Measurements from ENCODE around the gene ATP8A2. TPM values are rescaled to one million over a fixed set of nuclear protein-coding genes. Genes with fewer than 3 reads are reported as not detected.
A peak's percentile ranks its signal among the peaks of the same experiment; 100 is the strongest.

Gene ATP8A2
- total and polyA plus RNA-seq, 9 of the 15 experiments (the other 6 are each of a cell fraction or from before 2014, with no cell fraction given) = under 0.01 to 0.33 (median 0.06) TPM; not detected in 4

GRCh38 chr13:25352230-25352629 lies 19.5 kb upstream of the ATP8A2 start (continued):
- TF ChIP-seq KAT7 (CRISPR knock-in tag; IDR thresholded peaks at IDR 0.05; ENCODE audit: borderline replicate concordance) = no peak
- TF ChIP-seq SRSF3 (IDR thresholded peaks at IDR 0.05; ENCODE audit: insufficient read depth, low read length) = no peak
- peak; percentile 5 for TF ChIP-seq PRDM10 (IDR thresholded peaks at IDR 0.05; ENCODE audit: partially characterized antibody)
- TF ChIP-seq ZNF280A (IDR thresholded peaks at IDR 0.05; ENCODE audit: low read depth, partially characterized antibody) = no peak
- TF ChIP-seq TCF7L2 (IDR thresholded peaks at IDR 0.05; ENCODE audit: low read depth, low read length) = no peak
- no peak for TF ChIP-seq XRCC5 (IDR thresholded peaks at IDR 0.05; ENCODE audit: low read depth, low read length)
- peak; percentile 95 for TF ChIP-seq NFIC (IDR thresholded peaks at IDR 0.05)
- TF ChIP-seq NCOR1 (IDR thresholded peaks at IDR 0.05) = peak; percentile 97
- peak; percentile 80 for TF ChIP-seq ZNF644 (tag; IDR thresholded peaks at IDR 0.05; ENCODE audit: low read depth)
- peak; percentile 96 for TF ChIP-seq SMARCE1 (IDR thresholded peaks at IDR 0.05)
- peak; percentile 81 for TF ChIP-seq C11orf30 (IDR thresholded peaks at IDR 0.05; ENCODE audit: low read depth)
- TF ChIP-seq TAL1 (IDR thresholded peaks at IDR 0.05) = peak; percentile 98
- peak; percentile 39; the same call in 1 of the 2 replicates for TF ChIP-seq CREB1 (IDR thresholded peaks at IDR 0.05)
- no peak for TF ChIP-seq CREB1 (CRISPR knock-in tag; IDR thresholded peaks at IDR 0.05)
- TF ChIP-seq VEZF1 (CRISPR knock-in tag; IDR thresholded peaks at IDR 0.05) = peak; percentile 59
- peak; percentile 93 for TF ChIP-seq SOX6 (IDR thresholded peaks at IDR 0.05)
- TF ChIP-seq ETV6 (IDR thresholded peaks at IDR 0.05; ENCODE audit: borderline replicate concordance in 1 of 2, low read depth in 2 of 2, low read length in 1 of 2) = no peak
- TF ChIP-seq ETV6 (CRISPR knock-in tag; IDR thresholded peaks at IDR 0.05; ENCODE audit: borderline replicate concordance) = no peak
- TF ChIP-seq ZNF197 (CRISPR knock-in tag; IDR thresholded peaks at IDR 0.05; ENCODE audit: low read depth) = peak; percentile 67; the same call in 1 of the 2 replicates
- TF ChIP-seq TRIM25 (IDR thresholded peaks at IDR 0.05; ENCODE audit: borderline replicate concordance) = no peak
- TF ChIP-seq MXD1 (CRISPR knock-in tag; IDR thresholded peaks at IDR 0.05; ENCODE audit: borderline replicate concordance, poor library complexity, severe bottlenecking) = no peak

Data from K562 (cell line).